Coronary artery (tissue), 2 donors: ENCODE measurements around the gene LSAMP.
"Not testable (repeated sequence)": the region's sequence is repeated elsewhere in the genome, so short reads cannot be mapped to it uniquely, and the experiment has no call there.

Source experiments
- DNase-seq: peaks from one replicate; pipeline ENCODE4 v3.0.0-alpha.2; 2017; ENCODE audit warnings: low spot score
- H3K27ac ChIP-seq, 2 donors: fragments of 200-600 bp; sonication (generic); one replicate each; pipeline ENCODE4 v1.5.1; 2016 to 2019
- H3K4me3 ChIP-seq: fragments of 200-600 bp; sonication (generic); 2 replicates; pipeline ENCODE4 v1.5.1; 2016; ENCODE audit warnings: mild to moderate bottlenecking, moderate library complexity
- CTCF ChIP-seq: fragments of 200-600 bp; sonication (generic); IDR thresholded peaks from one replicate; pipeline ENCODE4 v1.5.1; 2019; ENCODE audit warnings: antibody characterized with exemption

Gene LSAMP

GRCh38 chr3:115853104-115853503, 592.2 kb downstream of the LSAMP start:
- no peak overlapping the region for H3K27ac ChIP-seq
- no peak for TF ChIP-seq CTCF
- DNase-seq: no peak
- no peak overlapping the region for H3K4me3 ChIP-seq

- TF ChIP-seq CTCF: no peak
- H3K4me3 ChIP-seq: no peak overlapping the region
- H3K27ac ChIP-seq: no peak overlapping the region
- DNase-seq: no peak
Measured at GRCh38 chr3:115852278-115852677, 593.0 kb downstream of the LSAMP start.

GRCh38 chr3:115851571-115851970, 593.7 kb downstream of the LSAMP start:
- DNase-seq: no peak
- H3K27ac ChIP-seq: no peak overlapping the region
- TF ChIP-seq CTCF: no peak
- no peak overlapping the region for H3K4me3 ChIP-seq

GRCh38 chr3:115848641-115849040, 596.6 kb downstream of the LSAMP start:
- no peak for TF ChIP-seq CTCF
- H3K27ac ChIP-seq: no peak overlapping the region
- no peak overlapping the region for H3K4me3 ChIP-seq
- DNase-seq: no peak

- TF ChIP-seq CTCF: no peak
- DNase-seq: no peak
- no peak overlapping the region for H3K27ac ChIP-seq
- no peak overlapping the region for H3K4me3 ChIP-seq
Measured at GRCh38 chr3:115845986-115846385, 599.3 kb downstream of the LSAMP start.

- DNase-seq, H3K4me3 ChIP-seq, H3K27ac ChIP-seq: not testable (repeated sequence)
Measured at GRCh38 chr3:115844729-115845128, 600.6 kb downstream of the LSAMP start.

- Histone ChIP-seq H3K27ac (no peak overlapping the region), H3K4me3 (no peak overlapping the region)
- TF ChIP-seq CTCF: no peak
- DNase-seq: no peak
Measured at GRCh38 chr3:115843206-115843605, 602.1 kb downstream of the LSAMP start.

GRCh38 chr3:115839246-115839645, 606.0 kb downstream of the LSAMP start:
- TF ChIP-seq CTCF: no peak
- no peak overlapping the region for H3K4me3 ChIP-seq
- H3K27ac ChIP-seq: no peak overlapping the region
- no peak for DNase-seq
